ENCODE measurements around the gene TCEAL3.
"Not testable (repeated sequence)": the region's sequence is repeated elsewhere in the genome, so short reads cannot be mapped to it uniquely, and the experiment has no call there.

The TCEAL3 gene

GRCh38 chrX:103655230-103656000, 47.7 kb downstream of the TCEAL3 start:
- DNase-seq (ENCODE audit: low read depth in 1 of 2, low spot score in 1 of 2); H3K27ac ChIP-seq (replicated peaks); H3K27me3 ChIP-seq (ENCODE audit: insufficient read depth, poor library complexity, severe bottlenecking): not testable (repeated sequence)

GRCh38 chrX:103656617-103657016, 48.9 kb downstream of the TCEAL3 start:
- no peak overlapping the region for H3K27ac ChIP-seq (replicated peaks)
- H3K4me3 ChIP-seq (replicated peaks; ENCODE audit: insufficient read depth, low read length) = no peak overlapping the region
- TF ChIP-seq REST (IDR thresholded peaks at IDR 0.05; ENCODE audit: insufficient replicate concordance, low read depth) = no peak
- no peak for TF ChIP-seq SPI1 (IDR thresholded peaks at IDR 0.05; ENCODE audit: borderline replicate concordance, low read depth)
- TF ChIP-seq GABPA (IDR thresholded peaks at IDR 0.05; ENCODE audit: low read depth) = no peak
- no peak for TF ChIP-seq CTCF (IDR thresholded peaks at IDR 0.05; ENCODE audit: insufficient read depth, low read length)
- TF ChIP-seq POLR2AphosphoS5 (IDR thresholded peaks at IDR 0.05; ENCODE audit: low read depth) = no peak
- no peaks in the 10 kb centered on the region for H3K27me3 ChIP-seq (ENCODE audit: insufficient read depth, poor library complexity, severe bottlenecking)
- DNase-seq (ENCODE audit: low read depth in 1 of 2, low spot score in 1 of 2) = no peak

More at GRCh38 chrX:103655230-103656000, 47.7 kb downstream of the TCEAL3 start:
- H3K4me3 ChIP-seq (replicated peaks; ENCODE audit: insufficient read depth, low read length) = not testable (repeated sequence)

- not testable (repeated sequence) for H3K27ac ChIP-seq (replicated peaks); H3K27me3 ChIP-seq (ENCODE audit: insufficient read depth, poor library complexity, severe bottlenecking); DNase-seq (ENCODE audit: low read depth in 1 of 2, low spot score in 1 of 2); H3K4me3 ChIP-seq (replicated peaks; ENCODE audit: insufficient read depth, low read length)
Observed at GRCh38 chrX:103657066-103657465, 49.3 kb downstream of the TCEAL3 start.

- no peak overlapping the region for H3K27ac ChIP-seq (replicated peaks)
- no peak for DNase-seq (ENCODE audit: low read depth in 1 of 2, low spot score in 1 of 2)
- no peak overlapping the region for H3K4me3 ChIP-seq (replicated peaks; ENCODE audit: insufficient read depth, low read length)
- no peaks in the 10 kb centered on the region for H3K27me3 ChIP-seq (ENCODE audit: insufficient read depth, poor library complexity, severe bottlenecking)
- no peak for TF ChIP-seq SPI1 (IDR thresholded peaks at IDR 0.05; ENCODE audit: borderline replicate concordance, low read depth)
- no peak for TF ChIP-seq POLR2AphosphoS5 (IDR thresholded peaks at IDR 0.05; ENCODE audit: low read depth)
- TF ChIP-seq REST (IDR thresholded peaks at IDR 0.05; ENCODE audit: insufficient replicate concordance, low read depth) = no peak
- no peak for TF ChIP-seq GABPA (IDR thresholded peaks at IDR 0.05; ENCODE audit: low read depth)
- TF ChIP-seq CTCF (IDR thresholded peaks at IDR 0.05; ENCODE audit: insufficient read depth, low read length) = no peak
Observed at GRCh38 chrX:103658681-103659433, 51.1 kb downstream of the TCEAL3 start.

GRCh38 chrX:103659460-103659859, 51.7 kb downstream of the TCEAL3 start:
- H3K27me3 ChIP-seq (ENCODE audit: insufficient read depth, poor library complexity, severe bottlenecking); H3K4me3 ChIP-seq (replicated peaks; ENCODE audit: insufficient read depth, low read length); DNase-seq (ENCODE audit: low read depth in 1 of 2, low spot score in 1 of 2); H3K27ac ChIP-seq (replicated peaks): not testable (repeated sequence)
